ENCODE results near the gene MATN4.

GRCh38 chr20:45288376-45288775, 19.7 kb downstream of the MATN4 start:
- no peak for TF ChIP-seq EP300 (IDR thresholded peaks at IDR 0.05; ENCODE audit: low read depth in 2 of 2, low read length in 2 of 2)
- TF ChIP-seq EP300 (CRISPR knock-in tag; IDR thresholded peaks at IDR 0.05; ENCODE audit: borderline replicate concordance): no peak
- TF ChIP-seq FOXK2 (IDR thresholded peaks at IDR 0.05): no peak
